Measurements from ENCODE around the gene IL34.

IL34 gene

GRCh38 chr16:70691223-70692129 lies 45.1 kb downstream of the IL34 start:
- Histone ChIP-seq H3K36me3 (ENCODE audit: control insufficient read depth, insufficient read depth, low read length) (no peaks in the 10 kb centered on the region), H3K9me3 (ENCODE audit: control insufficient read depth, insufficient read depth, low read length) (no peaks in the 10 kb centered on the region), H3K4me1 (ENCODE audit: control insufficient read depth, insufficient read depth, low read length) (peaks cover 26% of the 10 kb centered on the region), H3K4me3 (ENCODE audit: low read length) (no peak overlapping the region), H3K27ac (ENCODE audit: low read length) (no peak overlapping the region), H3K27me3 (ENCODE audit: control insufficient read depth, insufficient read depth, low read length) (no peaks in the 10 kb centered on the region)
- no peak for DNase-seq (ENCODE audit: low read depth, low spot score)
- no CpG with 5 or more reads among the region's 26 CpGs for WGBS (ENCODE audit: insufficient coverage, insufficient read length)

GRCh38 chr16:70692130-70692872 lies 45.9 kb downstream of the IL34 start:
- DNase-seq (ENCODE audit: low read depth, low spot score): no peak
- Histone ChIP-seq H3K4me3 (ENCODE audit: low read length) (no peak overlapping the region), H3K9me3 (ENCODE audit: control insufficient read depth, insufficient read depth, low read length) (no peaks in the 10 kb centered on the region), H3K36me3 (ENCODE audit: control insufficient read depth, insufficient read depth, low read length) (no peaks in the 10 kb centered on the region), H3K27ac (ENCODE audit: low read length) (no peak overlapping the region), H3K4me1 (ENCODE audit: control insufficient read depth, insufficient read depth, low read length) (peaks cover 21% of the 10 kb centered on the region), H3K27me3 (ENCODE audit: control insufficient read depth, insufficient read depth, low read length) (no peaks in the 10 kb centered on the region)
- WGBS (ENCODE audit: insufficient coverage, insufficient read length): no CpG with 5 or more reads among the region's 14 CpGs

DNA sequence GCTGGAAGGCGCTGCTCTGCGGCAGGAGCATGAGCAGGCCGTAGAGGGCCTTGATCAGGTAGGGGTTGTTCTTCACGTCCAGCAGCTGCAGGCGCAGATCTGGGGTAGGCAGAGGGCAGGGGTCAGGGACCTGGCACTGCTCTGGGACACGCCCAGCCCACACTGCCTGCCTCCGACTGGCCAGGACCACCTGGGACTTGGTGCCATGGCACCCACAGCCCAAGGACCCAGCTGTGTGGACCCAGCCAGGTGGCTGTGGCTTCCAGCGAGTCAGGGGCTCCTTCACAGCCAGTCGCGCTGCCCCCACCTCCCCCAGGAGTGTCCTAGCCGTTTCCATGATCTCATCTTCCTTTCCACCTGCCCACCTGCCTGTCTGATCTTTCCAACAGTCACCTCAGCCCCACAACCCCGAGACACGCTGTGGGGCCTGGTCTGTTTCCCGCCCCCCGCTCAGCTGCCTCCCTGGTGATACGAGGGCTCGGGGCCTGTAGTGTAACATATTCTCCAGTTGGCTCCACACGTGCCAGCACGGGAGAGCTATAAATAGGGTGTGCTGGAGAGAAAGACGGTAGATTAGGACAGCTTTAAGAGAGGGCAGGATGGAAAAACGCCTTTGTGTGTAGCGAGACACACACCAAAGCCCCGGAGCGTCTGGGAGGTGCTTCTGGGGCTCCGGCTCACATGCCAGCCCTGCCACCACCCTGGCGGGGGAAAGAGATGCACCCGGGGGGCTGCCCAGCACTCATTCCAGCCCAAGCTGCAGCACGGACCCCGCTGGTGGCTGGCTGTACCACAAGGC lies 46.7 kb downstream of the IL34 start:
- H3K36me3 ChIP-seq (ENCODE audit: control insufficient read depth, insufficient read depth, low read length): no peaks in the 10 kb centered on the region
- DNase-seq (ENCODE audit: low read depth, low spot score): no peak
- H3K27ac ChIP-seq (ENCODE audit: low read length): no peak overlapping the region
- no peaks in the 10 kb centered on the region for H3K27me3 ChIP-seq (ENCODE audit: control insufficient read depth, insufficient read depth, low read length)
- H3K4me3 ChIP-seq (ENCODE audit: low read length): no peak overlapping the region
- no CpG with 5 or more reads among the region's 29 CpGs for WGBS (ENCODE audit: insufficient coverage, insufficient read length)
- no peaks in the 10 kb centered on the region for H3K9me3 ChIP-seq (ENCODE audit: control insufficient read depth, insufficient read depth, low read length)
- peaks cover 21% of the 10 kb centered on the region for H3K4me1 ChIP-seq (ENCODE audit: control insufficient read depth, insufficient read depth, low read length)

DNA sequence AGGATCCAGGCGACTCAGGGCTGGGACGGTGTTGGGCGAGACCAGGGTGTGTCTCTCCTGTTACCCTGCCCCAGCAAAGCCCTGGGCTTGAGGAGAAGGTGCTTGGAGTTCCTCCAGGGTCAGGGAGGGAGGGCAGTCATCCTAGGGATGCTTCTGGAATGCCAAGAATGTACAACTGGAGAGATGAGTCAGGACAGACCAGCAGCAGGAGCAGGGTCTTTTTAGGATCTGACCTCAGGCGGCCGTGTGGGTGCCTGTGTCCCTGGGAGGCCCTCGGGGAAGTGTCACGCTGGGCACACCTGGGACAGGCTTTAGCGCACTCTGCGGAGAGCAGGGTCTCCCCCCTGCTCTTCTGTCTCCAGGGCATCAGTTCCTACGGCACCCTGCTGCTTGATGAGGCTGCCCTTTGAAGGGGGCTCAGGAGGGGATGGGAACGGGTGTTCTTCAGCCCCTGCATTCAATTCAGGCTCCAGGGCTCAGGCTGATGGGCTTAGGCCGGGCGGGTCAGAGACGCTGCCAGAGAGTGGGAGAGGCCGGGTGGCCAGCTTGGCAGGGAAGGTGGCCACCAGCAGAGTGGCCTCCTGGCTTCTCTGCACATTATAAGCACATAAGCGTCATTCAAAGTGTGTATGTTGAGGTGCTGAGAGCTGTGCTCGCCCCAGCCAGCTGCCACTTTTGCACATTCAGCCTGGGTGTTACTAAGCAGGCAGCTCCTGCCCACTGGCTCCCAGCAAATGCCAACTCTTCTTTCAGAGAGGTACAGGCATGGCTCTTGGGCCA lies 47.9 kb downstream of the IL34 start:
- H3K4me3 ChIP-seq (ENCODE audit: low read length): no peak overlapping the region
- H3K27me3 ChIP-seq (ENCODE audit: control insufficient read depth, insufficient read depth, low read length): no peaks in the 10 kb centered on the region
- no peak overlapping the region for H3K27ac ChIP-seq (ENCODE audit: low read length)
- DNase-seq (ENCODE audit: low read depth, low spot score): no peak
- no peaks in the 10 kb centered on the region for H3K9me3 ChIP-seq (ENCODE audit: control insufficient read depth, insufficient read depth, low read length)
- peaks cover 20% of the 10 kb centered on the region for H3K4me1 ChIP-seq (ENCODE audit: control insufficient read depth, insufficient read depth, low read length)
- H3K36me3 ChIP-seq (ENCODE audit: control insufficient read depth, insufficient read depth, low read length): no peaks in the 10 kb centered on the region
- no CpG with 5 or more reads among the region's 17 CpGs for WGBS (ENCODE audit: insufficient coverage, insufficient read length)

GRCh38 chr16:70694868-70695218 lies 48.5 kb downstream of the IL34 start:
- Histone ChIP-seq H3K27ac (ENCODE audit: low read length) (no peak overlapping the region), H3K4me1 (ENCODE audit: control insufficient read depth, insufficient read depth, low read length) (peaks cover 20% of the 10 kb centered on the region), H3K4me3 (ENCODE audit: low read length) (no peak overlapping the region), H3K27me3 (ENCODE audit: control insufficient read depth, insufficient read depth, low read length) (no peaks in the 10 kb centered on the region), H3K36me3 (ENCODE audit: control insufficient read depth, insufficient read depth, low read length) (no peaks in the 10 kb centered on the region), H3K9me3 (ENCODE audit: control insufficient read depth, insufficient read depth, low read length) (no peaks in the 10 kb centered on the region)
- no peak for DNase-seq (ENCODE audit: low read depth, low spot score)
- WGBS (ENCODE audit: insufficient coverage, insufficient read length): no CpG with 5 or more reads among the region's 4 CpGs

- Histone ChIP-seq H3K4me3 (ENCODE audit: low read length) (no peak overlapping the region), H3K9me3 (ENCODE audit: control insufficient read depth, insufficient read depth, low read length) (no peaks in the 10 kb centered on the region), H3K36me3 (ENCODE audit: control insufficient read depth, insufficient read depth, low read length) (no peaks in the 10 kb centered on the region), H3K27ac (ENCODE audit: low read length) (no peak overlapping the region), H3K27me3 (ENCODE audit: control insufficient read depth, insufficient read depth, low read length) (no peaks in the 10 kb centered on the region), H3K4me1 (ENCODE audit: control insufficient read depth, insufficient read depth, low read length) (peaks cover 20% of the 10 kb centered on the region)
- no CpG with 5 or more reads among the region's 14 CpGs for WGBS (ENCODE audit: insufficient coverage, insufficient read length)
- DNase-seq (ENCODE audit: low read depth, low spot score): no peak
These were observed 49.1 kb downstream of the IL34 start for GRCh38 chr16:70695331-70696070.

DNA sequence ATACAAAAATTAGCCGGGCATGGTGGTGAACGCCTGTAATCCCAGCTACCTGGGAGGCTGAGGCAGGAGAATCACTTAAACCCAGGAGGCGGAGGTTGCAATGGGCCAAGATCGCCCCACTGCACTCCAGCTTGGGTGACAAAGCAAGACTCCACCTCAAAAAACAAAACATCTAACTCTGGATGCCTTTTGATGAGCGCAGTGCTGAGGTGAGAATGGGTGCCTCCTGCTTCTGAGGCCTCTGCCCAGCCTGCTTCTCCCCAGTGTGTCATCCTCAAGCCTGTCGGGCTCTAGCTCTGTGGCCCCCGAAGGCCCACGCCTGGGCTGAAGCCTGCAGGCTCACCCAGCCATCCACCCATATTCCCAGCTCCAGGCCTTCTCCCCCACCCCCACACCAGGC lies 50.0 kb downstream of the IL34 start:
- Histone ChIP-seq H3K4me1 (ENCODE audit: control insufficient read depth, insufficient read depth, low read length) (peaks cover 20% of the 10 kb centered on the region), H3K27me3 (ENCODE audit: control insufficient read depth, insufficient read depth, low read length) (no peaks in the 10 kb centered on the region), H3K4me3 (ENCODE audit: low read length) (no peak overlapping the region), H3K36me3 (ENCODE audit: control insufficient read depth, insufficient read depth, low read length) (no peaks in the 10 kb centered on the region), H3K27ac (ENCODE audit: low read length) (no peak overlapping the region), H3K9me3 (ENCODE audit: control insufficient read depth, insufficient read depth, low read length) (no peaks in the 10 kb centered on the region)
- no CpG with 5 or more reads among the region's 8 CpGs for WGBS (ENCODE audit: insufficient coverage, insufficient read length)
- DNase-seq (ENCODE audit: low read depth, low spot score): no peak

DNA sequence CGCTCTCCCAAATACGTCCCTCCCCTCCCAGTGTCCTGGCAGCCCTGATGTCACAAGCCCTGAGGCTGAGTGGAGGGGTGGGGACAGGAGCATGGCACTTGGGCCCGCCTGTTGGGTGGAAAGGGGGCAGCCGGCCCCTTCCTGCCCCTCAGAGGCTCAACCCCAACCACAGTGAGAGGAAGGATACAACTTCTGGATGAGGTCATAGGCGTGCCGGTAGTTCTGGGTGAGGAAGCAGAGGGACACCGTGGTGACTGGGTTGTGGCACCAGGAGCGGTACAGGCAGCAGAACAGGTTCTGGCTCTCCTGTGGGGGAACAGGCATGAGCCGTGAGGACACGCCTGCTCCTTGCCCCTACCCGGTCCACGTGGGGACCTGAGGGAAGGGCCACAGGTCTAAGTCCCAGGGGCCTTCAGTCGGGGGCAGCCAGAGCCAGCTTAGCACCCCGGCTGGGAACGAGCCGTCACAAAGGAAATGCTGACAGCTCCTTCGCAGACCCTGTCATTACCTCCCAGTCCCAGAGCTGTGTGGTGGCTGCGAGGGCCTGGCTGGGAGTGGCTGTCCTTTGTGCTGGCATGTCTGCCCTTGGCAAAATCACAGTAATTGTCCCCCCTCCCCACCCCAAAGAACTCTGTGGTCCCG lies 50.7 kb downstream of the IL34 start:
- WGBS (ENCODE audit: insufficient coverage, insufficient read length): no CpG with 5 or more reads among the region's 19 CpGs
- no peak overlapping the region for H3K4me3 ChIP-seq (ENCODE audit: low read length)
- H3K27me3 ChIP-seq (ENCODE audit: control insufficient read depth, insufficient read depth, low read length): no peaks in the 10 kb centered on the region
- DNase-seq (ENCODE audit: low read depth, low spot score): no peak
- no peaks in the 10 kb centered on the region for H3K36me3 ChIP-seq (ENCODE audit: control insufficient read depth, insufficient read depth, low read length)
- H3K27ac ChIP-seq (ENCODE audit: low read length): no peak overlapping the region
- H3K9me3 ChIP-seq (ENCODE audit: control insufficient read depth, insufficient read depth, low read length): no peaks in the 10 kb centered on the region
- peaks cover 20% of the 10 kb centered on the region for H3K4me1 ChIP-seq (ENCODE audit: control insufficient read depth, insufficient read depth, low read length)

- Histone ChIP-seq H3K36me3 (ENCODE audit: control insufficient read depth, insufficient read depth, low read length) (no peaks in the 10 kb centered on the region), H3K27ac (ENCODE audit: low read length) (no peak overlapping the region), H3K4me1 (ENCODE audit: control insufficient read depth, insufficient read depth, low read length) (peaks cover 20% of the 10 kb centered on the region), H3K9me3 (ENCODE audit: control insufficient read depth, insufficient read depth, low read length) (no peaks in the 10 kb centered on the region), H3K4me3 (ENCODE audit: low read length) (no peak overlapping the region), H3K27me3 (ENCODE audit: control insufficient read depth, insufficient read depth, low read length) (no peaks in the 10 kb centered on the region)
- DNase-seq (ENCODE audit: low read depth, low spot score): no peak
- WGBS (ENCODE audit: insufficient coverage, insufficient read length): no CpG with 5 or more reads among the region's 14 CpGs
These were observed 51.3 kb downstream of the IL34 start for GRCh38 chr16:70697594-70698170.

Data from iPS DF 6.9 (cell line).